HepG2 (cell line): ENCODE measurements around the gene TRIM25. TPM values are rescaled to one million over a fixed set of nuclear protein-coding genes. Genes with fewer than 3 reads are reported as not detected.

Source experiments
- CBX2 ChIP-seq, 2 experiments: fragments of 200-600 bp in 1 of 2; sonication (generic); formaldehyde crosslinking in 1 of 2; IDR thresholded peaks; 2 replicates each; pipeline versions ENCODE4 v1.7.0 to v1.8.1; 2018 to 2022; ENCODE audit warnings: low read depth in 2 of 2, low read length in 1 of 2, mild to moderate bottlenecking in 1 of 2, missing genetic modification reagents in 1 of 2
- CCAR2 ChIP-seq: fragments of 200-400 bp; formaldehyde crosslinking; optimal IDR thresholded peaks from 2 replicates; pipeline ENCODE3; 2018; ENCODE audit warnings: low read depth, mild to moderate bottlenecking, low read length, moderate library complexity
- CEBPB ChIP-seq: IDR thresholded peaks from 2 replicates; pipeline ENCODE4 v1.6.1; 2011; ENCODE audit warnings: low read depth, low read length, improper control_type of control experiment, borderline replicate concordance
- E2F1 ChIP-seq: sonication (generic); formaldehyde crosslinking; IDR thresholded peaks from 2 replicates; pipeline ENCODE4 v1.5.0; 2020; ENCODE audit warnings: missing genetic modification reagents
- FOSL2 ChIP-seq: sonication (generic); formaldehyde crosslinking; IDR thresholded peaks from 2 replicates; pipeline ENCODE4 v1.4.0; 2020; ENCODE audit warnings: missing genetic modification reagents
- FOXK1 ChIP-seq: sonication (generic); formaldehyde crosslinking; IDR thresholded peaks from 2 replicates; pipeline ENCODE4 v1.4.0; 2020; ENCODE audit warnings: low read depth, missing genetic modification reagents, borderline replicate concordance
- HNF4G ChIP-seq, 2 experiments: sonication (generic) in 1 of 2; formaldehyde crosslinking in 1 of 2; IDR thresholded peaks; 2 replicates each; pipeline versions ENCODE4 v1.4.0 to v1.6.1; 2011 to 2020; ENCODE audit warnings: borderline replicate concordance in 2 of 2, low read depth in 2 of 2, mild to moderate bottlenecking in 2 of 2, low read length in 1 of 2, missing genetic modification reagents in 1 of 2, moderate library complexity in 1 of 2
- HNRNPUL1 ChIP-seq: fragments of 200-400 bp; formaldehyde crosslinking; IDR thresholded peaks from 2 replicates; pipeline ENCODE4 v1.6.1; 2017; ENCODE audit warnings: low read depth, mild to moderate bottlenecking, low read length, moderate library complexity
- HOXD1 ChIP-seq: sonication (generic); formaldehyde crosslinking; IDR thresholded peaks from 2 replicates; pipeline ENCODE4 v1.5.0; 2020; ENCODE audit warnings: missing genetic modification reagents
- MTA3 ChIP-seq: sonication (generic); formaldehyde crosslinking; IDR thresholded peaks from 2 replicates; pipeline ENCODE4 v1.4.0; 2020; ENCODE audit warnings: missing genetic modification reagents
- NFIB ChIP-seq: sonication (generic); formaldehyde crosslinking; IDR thresholded peaks from 2 replicates; pipeline ENCODE4 v1.9.0; 2021; ENCODE audit warnings: missing genetic modification reagents, mild to moderate bottlenecking, borderline replicate concordance
- RAD51 ChIP-seq: fragments of 450-650 bp; IDR thresholded peaks from 2 replicates; pipeline ENCODE4 v1.6.1; 2016; ENCODE audit warnings: borderline replicate concordance
- SKIL ChIP-seq: sonication (generic); formaldehyde crosslinking; IDR thresholded peaks from 2 replicates; pipeline ENCODE4 v1.8.0; 2022; ENCODE audit warnings: missing genetic modification reagents, mild to moderate bottlenecking, moderate library complexity, borderline replicate concordance
- SOX5 ChIP-seq: IDR thresholded peaks from 2 replicates; pipeline ENCODE4 v1.6.1; 2016; ENCODE audit warnings: borderline replicate concordance
- TBX2 ChIP-seq: sonication (generic); formaldehyde crosslinking; IDR thresholded peaks from 2 replicates; pipeline ENCODE4 v1.5.0; 2020; ENCODE audit warnings: missing genetic modification reagents, mild to moderate bottlenecking, borderline replicate concordance
- TGIF2 ChIP-seq: IDR thresholded peaks from 2 replicates; pipeline ENCODE4 v1.6.1; 2016; ENCODE audit warnings: control low read depth, missing compliant biosample characterization
- ZBTB38 ChIP-seq: sonication (generic); formaldehyde crosslinking; IDR thresholded peaks from 2 replicates; pipeline ENCODE4 v1.5.1; 2020; ENCODE audit warnings: mild to moderate bottlenecking, missing genetic modification reagents
- ZBTB49 ChIP-seq: sonication (generic); formaldehyde crosslinking; IDR thresholded peaks from 2 replicates; pipeline ENCODE4 v1.4.0; 2020; ENCODE audit warnings: missing genetic modification reagents, borderline replicate concordance
- ZGPAT ChIP-seq: IDR thresholded peaks from 2 replicates; pipeline ENCODE4 v1.6.1; 2016; ENCODE audit warnings: mild to moderate bottlenecking
- ZKSCAN8 ChIP-seq: IDR thresholded peaks from 2 replicates; pipeline ENCODE4 v1.6.1; 2016; ENCODE audit warnings: borderline replicate concordance, missing genetic modification reagents, missing compliant biosample characterization
- ZNF569 ChIP-seq: sonication (generic); formaldehyde crosslinking; IDR thresholded peaks from 2 replicates; pipeline ENCODE4 v1.5.0; 2020; ENCODE audit warnings: mild to moderate bottlenecking, missing genetic modification reagents, moderate library complexity, borderline replicate concordance
- polyA plus RNA-seq, 8 experiments: library from polyadenylated mRNA; depleted of rRNA in 3 of 8; stranded (reverse) in 7 of 8; unstranded in 1 of 8; fragments of >200 nt; fragmentation: Illumina TruSeq in 4 of 8; extraction: Trizol in 4 of 8; gene quantifications; 2 replicates each; pipeline versions ENCODE4 v1.2.1 to v1.2.3, GENCODE V29; 2011 to 2016; ENCODE audit warnings: low read depth in 4 of 8, missing spikeins in 1 of 8, mixed read lengths in 1 of 8; ENCODE audit not compliant: insufficient read depth in 1 of 8
- total RNA-seq, 5 experiments: library from RNA; depleted of rRNA; stranded (reverse); fragments of >200 nt; fragmentation: Illumina TruSeq; extraction: Trizol; gene quantifications; 2 replicates each; pipeline ENCODE4 v1.2.3, GENCODE V29; 2016; ENCODE audit warnings: low read depth in 1 of 5

Gene TRIM25
- total and polyA plus RNA-seq, 2 of the 13 experiments (the other 11 are each of a cell fraction or from before 2014, with no cell fraction given), result 30.8 to 42.2 TPM

GRCh38 chr17:56909742-56910508 is 3.9 kb downstream of the TRIM25 start (continued):
- peak; percentile 81 for TF ChIP-seq SKIL (CRISPR knock-in tag)
- no peak for TF ChIP-seq ZGPAT (CRISPR knock-in tag)
- no peak for TF ChIP-seq HOXD1
- peak; percentile 52 for TF ChIP-seq SOX5
- no peak for TF ChIP-seq ZBTB49 (CRISPR knock-in tag)
- no peak for TF ChIP-seq HNRNPUL1
- no peak for TF ChIP-seq MTA3 (CRISPR knock-in tag)
- TF ChIP-seq TGIF2, result peak; percentile 68; the same call in 1 of the 2 replicates
- no peak for TF ChIP-seq CCAR2
- 0 out of 2 replicates have a peak, but pooled peaks have one; percentile 32 for TF ChIP-seq FOSL2
- no peak for TF ChIP-seq ZNF569 (CRISPR knock-in tag)
- TF ChIP-seq NFIB (CRISPR knock-in tag), result no peak
- peak; percentile 87 for TF ChIP-seq HNF4G (IDR thresholded peaks at IDR 0.05; ENCODE audit: borderline replicate concordance, low read depth, low read length)
- peak; percentile 73; the same call in 1 of the 2 replicates for TF ChIP-seq HNF4G (CRISPR knock-in tag; IDR thresholded peaks at IDR 0.05; ENCODE audit: borderline replicate concordance, low read depth)
- no peak for TF ChIP-seq E2F1 (CRISPR knock-in tag)
- peak; percentile 52; the same call in 1 of the 2 replicates for TF ChIP-seq TBX2 (CRISPR knock-in tag)
- no peak for TF ChIP-seq CEBPB
- peak; percentile 84; the same call in 1 of the 2 replicates for TF ChIP-seq ZKSCAN8 (CRISPR knock-in tag)
- 0 out of 2 replicates have a peak, but pooled peaks have one; percentile 13 for TF ChIP-seq FOXK1 (CRISPR knock-in tag)
- no peak for TF ChIP-seq RAD51
- no peak for TF ChIP-seq CBX2 (IDR thresholded peaks at IDR 0.05; ENCODE audit: low read depth, low read length)
- no peak for TF ChIP-seq CBX2 (CRISPR knock-in tag; IDR thresholded peaks at IDR 0.05; ENCODE audit: low read depth)
- peak; percentile 50; the same call in 1 of the 2 replicates for TF ChIP-seq ZBTB38 (CRISPR knock-in tag)
